HEK293 (cell line): ENCODE measurements around the gene HS6ST3.

Experiments
- CTCF ChIA-PET: fragments of 350-600 bp; formaldehyde crosslinking; extraction: SDS; loops from one replicate; lab custom pipeline; 2021; ENCODE audit warnings: antibody characterized with exemption; lab: Yijun Ruan, JAX
- POLR2A ChIA-PET: fragments of 300-600 bp; formaldehyde crosslinking; extraction: SDS; loops from one replicate; lab custom pipeline; 2020; ENCODE audit warnings: antibody characterized with exemption, inconsistent platforms; lab: Yijun Ruan, JAX
- H3K27ac ChIP-seq: fragments of 200-500 bp; sonication (Bioruptor generic); 2 replicates; pipeline ENCODE4 v1.5.1; 2014; ENCODE audit warnings: low read depth, low read length, control low read depth, inconsistent platforms; ENCODE audit errors: extremely low read depth
- H3K36me3 ChIP-seq, 2 experiments: fragments of 200-500 bp in 1 of 2; sonication (Bioruptor generic) in 1 of 2; 1 replicate in 1 of 2; 2 replicates in 1 of 2; pipeline ENCODE4 v1.5.1; 2014 to 2017; ENCODE audit warnings: inconsistent platforms in 2 of 2, low read length in 2 of 2; ENCODE audit not compliant: control insufficient read depth in 2 of 2, insufficient read depth in 1 of 2
- H3K4me1 ChIP-seq: fragments of 200-500 bp; sonication (Bioruptor generic); 2 replicates; pipeline ENCODE4 v1.5.1; 2014; ENCODE audit warnings: mild to moderate bottlenecking, low read length, inconsistent platforms; ENCODE audit not compliant: control insufficient read depth, insufficient read depth
- H3K4me3 ChIP-seq: 2 replicates; pipeline ENCODE4 v1.5.1; 2011; ENCODE audit warnings: low read depth, mild to moderate bottlenecking, control low read depth, low read length, moderate library complexity
- H3K9me3 ChIP-seq: fragments of 200-500 bp; sonication (Bioruptor generic); 2 replicates; pipeline ENCODE4 v1.5.1; 2014; ENCODE audit warnings: low read depth, low read length, inconsistent platforms; ENCODE audit not compliant: control insufficient read depth, insufficient read depth
- BCL6B ChIP-seq: fragments of 450-650 bp; formaldehyde crosslinking; IDR thresholded peaks from 2 replicates; pipeline ENCODE4 v1.5.1; 2017; ENCODE audit warnings: missing biosample characterization, missing genetic modification characterization
- ELK4 ChIP-seq: IDR thresholded peaks from 2 replicates; pipeline ENCODE4 v1.6.1; 2011; ENCODE audit warnings: mild to moderate bottlenecking, low read depth, low read length, borderline replicate concordance
- GLIS2 ChIP-seq: fragments of 450-650 bp; formaldehyde crosslinking; IDR thresholded peaks from 2 replicates; pipeline ENCODE4 v1.5.1; 2016; ENCODE audit warnings: missing biosample characterization, missing genetic modification characterization
- MEIS1 ChIP-seq: sonication (generic); formaldehyde crosslinking; IDR thresholded peaks from 2 replicates; pipeline ENCODE4 v1.8.1; 2022; ENCODE audit warnings: missing genetic modification reagents, mild to moderate bottlenecking, borderline replicate concordance
- OSR2 ChIP-seq: fragments of 450-650 bp; formaldehyde crosslinking; IDR thresholded peaks from 2 replicates; pipeline ENCODE4 v1.5.1; 2016; ENCODE audit warnings: missing biosample characterization, missing genetic modification characterization
- SP2 ChIP-seq: fragments of 450-650 bp; formaldehyde crosslinking; IDR thresholded peaks from 2 replicates; pipeline ENCODE4 v1.5.1; 2016; ENCODE audit warnings: missing biosample characterization, missing genetic modification characterization
- YY2 ChIP-seq: fragments of 450-650 bp; formaldehyde crosslinking; IDR thresholded peaks from 2 replicates; pipeline ENCODE4 v1.5.1; 2016; ENCODE audit warnings: missing biosample characterization, missing genetic modification characterization
- ZNF132 ChIP-seq: fragments of 450-650 bp; formaldehyde crosslinking; IDR thresholded peaks from 2 replicates; pipeline ENCODE4 v1.5.1; 2017; ENCODE audit warnings: missing biosample characterization, missing genetic modification characterization, borderline replicate concordance
- ZNF138 ChIP-seq: fragments of 450-650 bp; formaldehyde crosslinking; IDR thresholded peaks from 2 replicates; pipeline ENCODE4 v1.5.1; 2016; ENCODE audit warnings: missing biosample characterization, missing genetic modification characterization, borderline replicate concordance
- ZNF169 ChIP-seq: fragments of 450-650 bp; formaldehyde crosslinking; IDR thresholded peaks from 2 replicates; pipeline ENCODE4 v1.5.1; 2016; ENCODE audit warnings: missing biosample characterization, missing genetic modification characterization
- ZNF354C ChIP-seq: fragments of 450-650 bp; formaldehyde crosslinking; IDR thresholded peaks from 2 replicates; pipeline ENCODE4 v1.5.1; 2016; ENCODE audit warnings: missing biosample characterization, missing genetic modification characterization, low read depth, borderline replicate concordance
- ZNF37A ChIP-seq: fragments of 450-650 bp; IDR thresholded peaks from 2 replicates; pipeline ENCODE4 v1.5.1; 2018; ENCODE audit warnings: missing biosample characterization, missing genetic modification characterization
- ZNF398 ChIP-seq: fragments of 450-650 bp; formaldehyde crosslinking; IDR thresholded peaks from 2 replicates; pipeline ENCODE4 v1.5.1; 2017; ENCODE audit warnings: missing biosample characterization, missing genetic modification characterization
- ZNF404 ChIP-seq: fragments of 450-650 bp; formaldehyde crosslinking; IDR thresholded peaks from 2 replicates; pipeline ENCODE4 v1.5.1; 2017; ENCODE audit warnings: missing biosample characterization, missing genetic modification characterization
- ZNF48 ChIP-seq: fragments of 450-650 bp; formaldehyde crosslinking; IDR thresholded peaks from 2 replicates; pipeline ENCODE4 v1.5.1; 2016; ENCODE audit warnings: missing biosample characterization, missing genetic modification characterization
- ZNF571 ChIP-seq: fragments of 450-650 bp; formaldehyde crosslinking; IDR thresholded peaks from 2 replicates; pipeline ENCODE4 v1.5.0; 2017; ENCODE audit warnings: missing biosample characterization, missing genetic modification characterization
- ZNF585B ChIP-seq: fragments of 450-650 bp; formaldehyde crosslinking; IDR thresholded peaks from 2 replicates; pipeline ENCODE4 v1.5.1; 2016; ENCODE audit warnings: missing biosample characterization, missing genetic modification characterization
- ZNF621 ChIP-seq: fragments of 450-650 bp; formaldehyde crosslinking; IDR thresholded peaks from 2 replicates; pipeline ENCODE4 v1.5.1; 2017; ENCODE audit warnings: missing biosample characterization, missing genetic modification characterization
- ZNF626 ChIP-seq: fragments of 450-650 bp; sonication (Bioruptor Pico); formaldehyde crosslinking; IDR thresholded peaks from 2 replicates; pipeline ENCODE4 v1.5.1; 2018; ENCODE audit warnings: missing biosample characterization, missing genetic modification characterization, inconsistent platforms
- ZNF677 ChIP-seq: fragments of 450-650 bp; IDR thresholded peaks from 2 replicates; pipeline ENCODE4 v1.5.0; 2018; ENCODE audit warnings: missing biosample characterization, mild to moderate bottlenecking, missing genetic modification characterization, moderate library complexity
- ZNF701 ChIP-seq: fragments of 450-650 bp; formaldehyde crosslinking; IDR thresholded peaks from 2 replicates; pipeline ENCODE4 v1.5.1; 2016; ENCODE audit warnings: missing biosample characterization, missing genetic modification characterization
- ZNF76 ChIP-seq: fragments of 450-650 bp; formaldehyde crosslinking; IDR thresholded peaks from 2 replicates; pipeline ENCODE4; 2016; ENCODE audit warnings: low read depth, missing biosample characterization, missing genetic modification characterization, borderline replicate concordance
- ZNF777 ChIP-seq: fragments of 450-650 bp; formaldehyde crosslinking; IDR thresholded peaks from 2 replicates; pipeline ENCODE4 v1.5.1; 2017; ENCODE audit warnings: missing biosample characterization, missing genetic modification characterization, borderline replicate concordance
- ZNF843 ChIP-seq: fragments of 450-650 bp; formaldehyde crosslinking; IDR thresholded peaks from 2 replicates; pipeline ENCODE4 v1.5.1; 2016; ENCODE audit warnings: missing biosample characterization, missing genetic modification characterization

Gene HS6ST3

DNA sequence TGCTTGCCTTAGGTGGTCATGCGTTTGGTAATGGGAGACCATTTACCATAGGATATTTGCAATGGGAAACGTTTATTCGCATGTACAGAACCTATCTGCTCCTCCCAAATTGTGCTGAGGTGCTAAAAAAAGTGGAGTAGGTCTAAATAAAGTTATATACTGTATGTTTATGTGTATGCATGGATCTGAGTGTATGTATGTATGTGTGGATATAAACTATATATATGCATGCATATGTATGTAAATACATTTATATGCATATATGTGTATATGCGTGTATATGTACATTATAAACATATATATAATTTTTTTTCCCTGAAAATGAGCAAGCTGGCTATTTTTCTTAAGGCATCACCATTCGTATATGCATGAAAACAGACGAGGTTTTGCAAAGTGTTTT is 95.9 kb downstream of the HS6ST3 start (continued):
- no peak for TF ChIP-seq SP2 (tag by site-specific recombination)
- no peak for TF ChIP-seq ZNF621 (tag by site-specific recombination)
- TF ChIP-seq OSR2 (tag by site-specific recombination), result no peak
- TF ChIP-seq ZNF132 (tag by site-specific recombination), result no peak

DNA sequence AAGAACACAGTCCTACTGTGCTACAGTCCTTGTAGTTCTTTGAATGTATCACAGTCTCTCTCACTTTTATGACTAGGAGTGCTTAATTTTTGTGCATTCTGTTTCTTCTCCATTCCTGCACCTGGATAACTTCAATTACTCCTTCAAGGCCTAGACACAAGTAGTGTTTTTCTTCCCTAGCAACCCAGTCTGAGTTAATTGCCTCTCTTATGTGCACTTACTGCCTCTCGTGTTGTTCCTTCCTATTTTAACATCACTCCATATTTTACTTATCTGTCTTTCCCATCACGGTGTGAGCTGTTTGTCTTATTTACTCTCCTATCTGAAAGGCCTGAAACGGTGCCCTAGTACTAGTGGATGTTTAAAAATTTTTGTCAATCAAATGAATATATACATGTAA is 101.5 kb downstream of the HS6ST3 start:
- no peaks in the 10 kb centered on the region for H3K9me3 ChIP-seq
- ChIA-PET CTCF (no interaction called here), POLR2A (no interaction called here)
- TF ChIP-seq ZNF132 (tag by site-specific recombination) (no peak), ZNF677 (tag by site-specific recombination) (no peak), ZNF777 (tag by site-specific recombination) (no peak), ZNF404 (tag by site-specific recombination) (no peak), ZNF76 (tag by site-specific recombination) (no peak), ZNF37A (tag by site-specific recombination) (no peak), ZNF843 (no peak)
- no peaks in the 10 kb centered on the region for H3K36me3 ChIP-seq
- no peak overlapping the region for H3K4me3 ChIP-seq
- H3K4me1 ChIP-seq, result no peaks in the 10 kb centered on the region
- no peak overlapping the region for H3K27ac ChIP-seq

DNA sequence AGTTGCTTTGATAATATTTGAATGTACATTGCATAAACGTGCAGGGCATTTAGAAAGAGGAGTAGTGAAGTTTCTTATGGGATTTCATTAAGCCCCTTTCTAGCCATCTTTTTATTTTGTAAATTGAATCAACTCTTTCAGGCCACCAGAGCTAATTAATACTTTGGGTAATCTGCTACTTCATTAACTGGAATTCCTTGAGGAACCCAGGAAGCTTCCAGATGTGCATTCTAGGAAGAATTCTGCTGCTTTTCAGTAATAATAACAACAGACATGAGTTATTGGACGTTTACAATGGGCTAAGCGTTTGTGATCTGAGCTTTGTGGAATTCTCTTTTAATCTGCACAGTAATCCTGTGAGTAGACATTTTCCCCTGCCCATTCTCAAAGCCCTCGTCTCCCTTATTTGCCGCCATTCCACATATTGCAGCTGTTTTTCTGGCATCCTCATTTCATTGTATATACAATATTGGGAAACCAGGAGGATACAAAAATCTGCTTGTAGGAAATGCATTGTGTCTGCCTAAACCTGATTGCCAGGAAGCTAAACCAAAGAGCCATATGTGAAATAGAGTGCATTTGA is 103.9 kb downstream of the HS6ST3 start:
- Histone ChIP-seq H3K36me3 (no peaks in the 10 kb centered on the region), H3K9me3 (no peaks in the 10 kb centered on the region), H3K27ac (no peak overlapping the region), H3K4me1 (no peaks in the 10 kb centered on the region), H3K4me3 (no peak overlapping the region)
- POLR2A ChIA-PET, result no interaction called here
- CTCF ChIA-PET, result no interaction called here
- 0 out of 2 replicates have a peak, but pooled peaks have one; percentile 31 for TF ChIP-seq BCL6B (tag by site-specific recombination)
- TF ChIP-seq ZNF169 (tag by site-specific recombination), result no peak

GRCh38 chr13:96198038-96198437 is 108.1 kb downstream of the HS6ST3 start:
- TF ChIP-seq ZNF677 (tag by site-specific recombination), result no peak
- no peak for TF ChIP-seq ZNF571 (tag by site-specific recombination)
- TF ChIP-seq ZNF354C (tag by site-specific recombination), result no peak
- no peak for TF ChIP-seq ZNF138 (tag by site-specific recombination)
- peak; percentile 92 for TF ChIP-seq ZNF585B (tag by site-specific recombination)
- TF ChIP-seq, all 188 proteins: peak for 1
- POLR2A ChIA-PET, result no interaction called here
- H3K9me3 ChIP-seq, result no peaks in the 10 kb centered on the region
- H3K4me1 ChIP-seq, result no peaks in the 10 kb centered on the region
- H3K27ac ChIP-seq, result no peak overlapping the region
- H3K36me3 ChIP-seq, result no peaks in the 10 kb centered on the region
- CTCF ChIA-PET, result interaction anchor here (0.6 to 0.7 kb wide), 2 partner anchors 31 to 211 kb away, joined by 3 read pairs; no protein-coding TSS in a partner anchor
- H3K4me3 ChIP-seq, result no peak overlapping the region

GRCh38 chr13:96199315-96199714 is 109.4 kb downstream of the HS6ST3 start:
- H3K36me3 ChIP-seq, result no peaks in the 10 kb centered on the region
- H3K27ac ChIP-seq, result no peak overlapping the region
- no peaks in the 10 kb centered on the region for H3K4me1 ChIP-seq
- H3K9me3 ChIP-seq, result no peaks in the 10 kb centered on the region
- POLR2A ChIA-PET, result no interaction called here
- CTCF ChIA-PET, result no interaction called here
- H3K4me3 ChIP-seq, result no peak overlapping the region
- TF ChIP-seq GLIS2 (tag by site-specific recombination), result no peak
- no peak for TF ChIP-seq ELK4
- TF ChIP-seq ZNF48 (tag by site-specific recombination), result no peak
- TF ChIP-seq ZNF398 (tag by site-specific recombination), result no peak
- no peak for TF ChIP-seq MEIS1
- no peak for TF ChIP-seq YY2 (tag by site-specific recombination)
- TF ChIP-seq ZNF626 (tag by site-specific recombination), result no peak
- no peak for TF ChIP-seq ZNF701 (tag by site-specific recombination)
